SJCRH30 (cell line): Measurements from ENCODE around the gene MLXIPL. TPM values are rescaled to one million over a fixed set of nuclear protein-coding genes. Genes with fewer than 3 reads are reported as not detected.
A peak's percentile ranks its signal among the peaks of the same experiment; 100 is the strongest.
"Not testable (repeated sequence)": the region's sequence is repeated elsewhere in the genome, so short reads cannot be mapped to it uniquely, and the experiment has no call there.

ENCODE experiments used
- DNase-seq, 2 experiments: peaks; one replicate each; pipeline ENCODE4 v3.0.0-alpha.2; 2015 to 2020
- H3K27ac ChIP-seq: fragments of 250-450 bp; sonication (Bioruptor Pico); 2 replicates; pipeline ENCODE4 v1.5.1; 2020; ENCODE audit warnings: mild to moderate bottlenecking, moderate library complexity
- H3K27me3 ChIP-seq: fragments of 250-450 bp; sonication (Bioruptor Pico); 2 replicates; pipeline ENCODE4 v1.5.1; 2020; ENCODE audit warnings: mild to moderate bottlenecking, moderate library complexity
- H3K36me3 ChIP-seq: fragments of 250-450 bp; sonication (Bioruptor Pico); 2 replicates; pipeline ENCODE4 v1.5.1; 2020; ENCODE audit warnings: mild to moderate bottlenecking, moderate library complexity
- H3K4me1 ChIP-seq: fragments of 250-450 bp; sonication (Bioruptor Pico); 2 replicates; pipeline ENCODE4 v1.5.1; 2020; ENCODE audit warnings: mild to moderate bottlenecking, moderate library complexity
- H3K4me3 ChIP-seq: fragments of 250-450 bp; sonication (Bioruptor Pico); 2 replicates; pipeline ENCODE4 v1.5.1; 2020; ENCODE audit warnings: mild to moderate bottlenecking, moderate library complexity
- H3K9me3 ChIP-seq: fragments of 250-450 bp; sonication (Bioruptor Pico); replicated peaks from 2 replicates; pipeline ENCODE4 v1.5.1; 2020; ENCODE audit warnings: mild to moderate bottlenecking, moderate library complexity
- total RNA-seq: library from RNA; depleted of rRNA; stranded (reverse); fragments of >200 nt; shearing (Covaris generic); gene quantifications from 2 replicates; pipeline ENCODE4 v1.2.3, GENCODE V29; 2014; rRNA removed

The MLXIPL gene, protein sequence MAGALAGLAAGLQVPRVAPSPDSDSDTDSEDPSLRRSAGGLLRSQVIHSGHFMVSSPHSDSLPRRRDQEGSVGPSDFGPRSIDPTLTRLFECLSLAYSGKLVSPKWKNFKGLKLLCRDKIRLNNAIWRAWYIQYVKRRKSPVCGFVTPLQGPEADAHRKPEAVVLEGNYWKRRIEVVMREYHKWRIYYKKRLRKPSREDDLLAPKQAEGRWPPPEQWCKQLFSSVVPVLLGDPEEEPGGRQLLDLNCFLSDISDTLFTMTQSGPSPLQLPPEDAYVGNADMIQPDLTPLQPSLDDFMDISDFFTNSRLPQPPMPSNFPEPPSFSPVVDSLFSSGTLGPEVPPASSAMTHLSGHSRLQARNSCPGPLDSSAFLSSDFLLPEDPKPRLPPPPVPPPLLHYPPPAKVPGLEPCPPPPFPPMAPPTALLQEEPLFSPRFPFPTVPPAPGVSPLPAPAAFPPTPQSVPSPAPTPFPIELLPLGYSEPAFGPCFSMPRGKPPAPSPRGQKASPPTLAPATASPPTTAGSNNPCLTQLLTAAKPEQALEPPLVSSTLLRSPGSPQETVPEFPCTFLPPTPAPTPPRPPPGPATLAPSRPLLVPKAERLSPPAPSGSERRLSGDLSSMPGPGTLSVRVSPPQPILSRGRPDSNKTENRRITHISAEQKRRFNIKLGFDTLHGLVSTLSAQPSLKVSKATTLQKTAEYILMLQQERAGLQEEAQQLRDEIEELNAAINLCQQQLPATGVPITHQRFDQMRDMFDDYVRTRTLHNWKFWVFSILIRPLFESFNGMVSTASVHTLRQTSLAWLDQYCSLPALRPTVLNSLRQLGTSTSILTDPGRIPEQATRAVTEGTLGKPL
- 0.10 TPM in 1 of 2 replicates, not detected in the other for total RNA-seq

DNA sequence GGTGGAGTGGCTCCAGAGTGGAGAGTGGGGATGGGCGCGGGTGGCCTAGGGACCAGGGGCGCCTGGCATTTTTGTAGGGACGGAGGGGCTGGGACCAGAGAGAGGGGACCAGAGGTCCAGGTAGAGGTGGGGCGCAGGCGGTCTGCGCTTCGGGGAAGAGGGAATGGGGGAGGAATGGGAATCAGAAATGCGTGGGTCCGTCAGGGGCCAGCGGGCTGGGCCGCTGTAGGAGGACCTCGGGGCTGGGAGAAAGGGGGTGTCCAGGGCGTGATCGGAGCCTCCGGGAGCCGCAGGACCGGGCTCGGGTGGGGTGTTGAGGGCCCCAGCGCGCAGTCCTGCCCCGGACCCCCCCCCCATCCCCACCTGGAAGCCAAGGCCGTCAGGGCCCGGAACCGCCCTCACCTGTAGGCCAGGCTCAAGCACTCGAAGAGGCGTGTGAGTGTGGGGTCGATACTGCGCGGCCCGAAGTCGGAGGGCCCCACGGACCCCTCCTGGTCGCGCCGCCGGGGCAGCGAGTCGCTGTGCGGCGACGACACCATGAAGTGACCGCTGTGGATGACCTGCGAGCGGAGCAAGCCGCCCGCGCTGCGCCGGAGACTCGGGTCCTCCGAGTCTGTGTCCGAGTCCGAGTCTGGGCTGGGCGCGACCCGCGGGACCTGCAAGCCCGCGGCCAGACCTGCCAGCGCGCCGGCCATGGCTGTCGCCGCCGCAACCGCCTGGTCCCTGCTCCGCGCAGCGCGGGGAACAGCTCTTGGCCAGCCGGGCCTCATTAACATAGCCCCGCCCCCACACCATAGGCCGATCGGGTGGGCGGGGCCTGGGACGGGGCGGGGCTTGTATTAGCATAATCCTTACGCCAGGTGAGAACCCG is at the start of gene MLXIPL:
TSS of gene MLXIPL (minus strand) at position 725 of the 871 bp plus-strand sequence. CDS start at position 695, 30 bp downstream.
- no peaks in the 10 kb centered on the region for H3K27me3 ChIP-seq
- H3K36me3 ChIP-seq: no peaks in the 10 kb centered on the region

DNA sequence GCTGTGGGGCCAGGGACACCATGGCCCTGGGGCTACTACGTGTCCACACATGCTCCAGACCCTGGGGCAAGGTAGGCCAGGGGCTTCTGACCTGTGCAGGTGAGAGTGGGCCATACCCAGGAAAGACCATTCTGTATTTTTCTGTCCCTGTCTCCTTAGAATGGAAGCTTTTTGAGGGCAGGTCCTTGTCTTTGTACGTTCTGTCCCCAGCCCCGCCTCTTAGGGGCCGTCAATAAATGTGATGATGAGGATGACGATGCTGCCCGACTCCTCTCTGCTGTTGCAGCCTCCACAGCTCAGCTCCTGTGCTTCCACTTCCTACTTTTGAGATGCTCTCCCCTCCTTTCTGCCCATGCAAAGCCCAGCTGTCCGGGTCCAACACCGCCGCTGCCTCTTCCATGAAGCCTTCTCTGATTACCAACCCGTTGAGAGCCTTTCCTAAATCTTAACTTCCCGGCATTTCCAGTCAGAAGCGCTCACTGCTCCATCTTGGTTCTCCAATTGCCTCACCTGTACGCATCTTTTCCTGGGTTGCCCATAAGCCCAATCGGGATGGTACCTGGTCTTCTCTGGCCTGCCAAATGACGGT is 47.6 kb upstream of the MLXIPL start:
- no peak for DNase-seq
- Histone ChIP-seq H3K4me3 (no peak overlapping the region), H3K36me3 (no peaks in the 10 kb centered on the region), H3K4me1 (peaks cover 4% of the 10 kb centered on the region; the same call in 1 of the 2 replicates), H3K27ac (no peak overlapping the region), H3K27me3 (0 out of 2 replicates have a peak, but pooled peaks cover 7% of the 10 kb centered on the region), H3K9me3 (no peaks in the 10 kb centered on the region)

More for the DNA sequence above, at the start of gene MLXIPL:
- peaks cover 14% of the 10 kb centered on the region for H3K4me1 ChIP-seq
- H3K27ac ChIP-seq: no peak within 1 kb of the TSS
- no peak within 1 kb of the TSS for H3K4me3 ChIP-seq
- no peaks in the 10 kb centered on the region for H3K9me3 ChIP-seq
- DNase-seq: no peak

DNA sequence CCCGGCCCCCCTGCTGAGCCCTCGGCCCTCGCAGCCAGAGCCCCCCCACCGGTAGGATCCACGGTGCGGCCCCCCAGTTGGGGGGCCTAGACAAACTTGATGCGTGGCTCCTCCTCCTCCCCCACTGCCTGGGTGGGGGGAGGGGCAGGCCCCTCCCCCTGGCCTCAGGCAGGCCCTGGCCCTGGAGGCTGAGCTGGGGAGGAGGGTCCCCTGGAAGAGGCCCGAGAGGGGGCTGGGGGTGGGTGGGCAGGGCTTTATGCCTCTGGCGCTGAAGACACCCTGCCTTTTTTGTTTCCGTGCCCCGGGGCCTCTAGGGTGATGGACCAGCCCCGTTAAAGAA is 47.0 kb upstream of the MLXIPL start:
- H3K27ac ChIP-seq: no peak overlapping the region
- H3K36me3 ChIP-seq: no peaks in the 10 kb centered on the region
- peak overlapping the region; percentile 36 for H3K4me3 ChIP-seq
- H3K4me1 ChIP-seq: peaks cover 4% of the 10 kb centered on the region; the same call in 1 of the 2 replicates
- peaks cover 7% of the 10 kb centered on the region; the same call in 1 of the 2 replicates for H3K27me3 ChIP-seq
- H3K9me3 ChIP-seq: no peaks in the 10 kb centered on the region
- DNase-seq: peak in 1 of 2 experiments; percentile 40

DNA sequence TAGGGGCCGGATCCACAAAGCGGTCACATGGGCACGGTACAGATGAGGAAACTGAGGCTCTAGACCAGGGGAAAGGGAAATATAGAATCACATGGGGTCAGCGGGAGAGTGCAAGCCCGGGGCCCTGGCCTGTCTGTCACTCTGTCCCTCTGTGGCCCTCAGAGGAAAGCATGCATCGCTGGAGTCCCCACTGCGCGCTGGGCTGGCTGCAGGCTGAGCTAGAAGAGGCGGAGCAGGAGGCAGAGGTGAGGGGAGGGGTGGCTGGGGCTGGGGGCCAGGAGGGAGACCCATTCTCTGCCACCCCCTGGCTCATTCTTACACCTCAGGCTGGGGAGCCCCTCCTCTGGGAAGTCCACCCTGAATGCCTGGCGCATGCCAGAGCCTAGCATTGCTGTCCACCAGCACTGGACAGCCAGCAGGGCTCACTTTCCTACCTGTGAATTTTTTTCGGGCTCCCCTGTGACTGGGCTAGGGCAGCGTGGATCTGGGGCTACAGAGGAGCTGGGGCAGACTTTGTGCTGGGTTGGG is 45.6 kb upstream of the MLXIPL start:
- Histone ChIP-seq H3K4me1 (peaks cover 4% of the 10 kb centered on the region; the same call in 1 of the 2 replicates), H3K36me3 (no peaks in the 10 kb centered on the region), H3K27me3 (peaks cover 13% of the 10 kb centered on the region), H3K9me3 (no peaks in the 10 kb centered on the region), H3K27ac (no peak overlapping the region), H3K4me3 (no peak overlapping the region)
- DNase-seq: no peak

DNA sequence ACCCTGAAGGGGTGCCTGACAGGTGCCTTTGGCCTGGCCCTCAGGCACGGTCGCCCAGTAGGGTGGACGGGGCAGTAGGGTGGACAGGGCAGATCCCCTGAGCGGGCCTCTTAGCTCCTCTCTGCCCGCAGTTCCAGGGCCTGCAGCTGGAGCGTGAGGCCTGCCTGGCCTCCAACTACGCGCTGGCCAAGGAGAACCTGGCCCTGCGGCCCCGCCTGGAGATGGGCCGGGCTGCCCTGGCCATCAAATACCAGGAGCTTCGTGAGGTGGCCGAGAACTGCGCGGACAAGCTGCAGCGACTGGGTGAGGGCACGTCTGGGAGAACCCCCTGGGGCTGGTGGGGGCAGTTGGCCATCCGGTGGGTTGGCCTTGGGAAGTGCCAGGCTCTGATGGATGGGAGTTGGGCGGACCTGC is 45.0 kb upstream of the MLXIPL start:
- Histone ChIP-seq H3K4me1 (peaks cover 4% of the 10 kb centered on the region; the same call in 1 of the 2 replicates), H3K9me3 (no peaks in the 10 kb centered on the region), H3K27me3 (peaks cover 16% of the 10 kb centered on the region), H3K36me3 (no peaks in the 10 kb centered on the region), H3K4me3 (no peak overlapping the region), H3K27ac (no peak overlapping the region)
- DNase-seq: no peak

DNA sequence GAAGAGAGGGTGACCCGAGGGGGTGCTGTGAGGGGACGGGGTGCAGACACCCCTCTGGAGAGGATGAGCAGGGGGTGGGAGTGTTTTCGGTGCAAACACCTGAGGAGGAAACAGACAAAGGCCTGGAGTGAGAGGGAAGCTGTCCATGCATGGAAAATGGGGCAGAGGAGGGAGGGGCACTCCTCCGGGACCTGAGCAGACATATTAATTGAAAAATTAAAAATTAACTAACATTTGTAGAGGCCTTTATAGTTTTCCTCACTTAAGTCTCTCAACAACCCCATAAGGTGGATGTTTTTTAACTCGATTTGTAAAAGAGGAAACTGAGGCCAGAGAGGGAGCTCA is 44.5 kb upstream of the MLXIPL start:
- no peak overlapping the region for H3K4me3 ChIP-seq
- H3K27ac ChIP-seq: no peak overlapping the region
- peaks cover 4% of the 10 kb centered on the region; the same call in 1 of the 2 replicates for H3K4me1 ChIP-seq
- no peak for DNase-seq
- no peaks in the 10 kb centered on the region for H3K9me3 ChIP-seq
- H3K36me3 ChIP-seq: no peaks in the 10 kb centered on the region
- peaks cover 16% of the 10 kb centered on the region for H3K27me3 ChIP-seq

DNA sequence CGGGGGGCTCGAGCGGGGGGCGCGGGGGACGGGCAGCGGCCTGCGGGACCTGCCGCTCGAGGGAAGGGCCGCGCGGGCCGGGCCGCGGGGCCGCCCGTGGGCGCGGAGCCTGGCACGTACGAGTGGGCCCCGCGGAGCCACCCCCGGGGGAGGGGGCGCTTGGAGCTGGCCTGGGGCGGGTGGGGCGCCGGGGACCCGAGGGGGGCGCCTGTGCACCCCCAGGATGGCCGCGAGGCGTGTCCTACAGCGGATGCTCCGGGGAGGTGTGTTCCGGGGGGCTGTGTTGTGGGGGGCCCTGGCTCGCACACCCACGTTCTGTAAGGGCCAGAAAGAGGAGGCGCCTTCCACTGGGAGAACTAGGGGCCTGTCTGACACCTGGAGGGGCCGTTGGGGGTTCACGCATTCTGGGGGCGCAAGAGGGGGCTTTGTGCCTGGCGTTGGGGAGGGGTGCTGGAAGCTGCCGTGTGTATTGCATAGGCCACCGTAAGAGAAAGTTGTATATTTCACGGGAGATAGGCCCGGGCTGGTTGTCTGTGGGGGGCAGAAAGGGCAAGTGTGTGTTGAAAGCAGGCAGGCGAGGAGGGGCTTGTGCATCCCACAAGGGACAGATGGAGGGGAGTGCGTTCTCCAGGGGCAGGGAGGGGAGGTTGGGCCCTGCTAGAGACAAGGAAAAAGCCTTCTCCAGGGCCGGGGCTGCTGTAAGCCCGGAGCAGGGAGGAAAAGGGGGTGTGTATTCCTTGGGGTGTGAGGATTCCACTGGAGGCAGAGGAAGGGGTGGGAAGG is 44.0 kb upstream of the MLXIPL start:
- DNase-seq: peak; percentile 43 to 55
- Histone ChIP-seq H3K4me1 (peaks cover 4% of the 10 kb centered on the region; the same call in 1 of the 2 replicates), H3K27me3 (peaks cover 16% of the 10 kb centered on the region), H3K4me3 (peak overlapping the region; percentile 47), H3K9me3 (no peaks in the 10 kb centered on the region), H3K36me3 (no peaks in the 10 kb centered on the region), H3K27ac (no peak overlapping the region)

DNA sequence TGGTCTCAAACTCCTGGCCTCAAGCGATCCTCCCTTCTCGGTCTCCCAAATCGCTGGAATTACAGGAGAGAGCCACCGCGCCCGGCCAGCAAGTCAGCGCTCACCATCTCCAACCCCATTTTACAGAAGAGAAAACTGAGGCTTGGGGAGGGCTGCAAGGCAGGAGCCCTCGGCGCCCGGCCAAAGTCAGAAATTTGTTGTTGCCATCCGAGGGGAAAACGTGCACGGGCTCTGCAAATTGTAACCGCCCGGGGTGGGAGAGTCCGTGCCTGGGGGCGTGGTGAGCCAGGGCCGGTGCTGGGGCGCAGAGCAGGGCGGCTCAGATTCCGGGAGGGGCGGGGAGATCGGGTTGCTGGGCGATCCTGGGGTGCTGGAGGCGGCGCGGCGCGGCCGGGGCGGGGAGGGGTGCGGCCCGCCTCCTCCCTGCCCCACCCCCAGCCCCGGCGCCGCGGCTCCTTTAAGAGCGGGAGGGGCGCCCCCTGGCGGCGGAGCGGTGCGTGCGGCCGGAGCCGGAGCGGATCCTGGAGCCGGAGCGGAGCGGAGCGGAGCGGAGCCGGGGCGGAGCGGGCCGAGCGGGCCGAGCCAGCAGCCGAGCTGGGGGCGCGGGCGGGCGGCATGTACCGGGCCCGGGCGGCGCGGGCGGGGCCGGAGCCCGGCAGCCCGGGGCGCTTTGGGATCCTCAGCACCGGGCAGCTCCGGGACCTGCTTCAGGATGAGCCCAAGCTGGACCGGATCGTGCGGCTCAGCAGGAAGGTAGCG is 43.2 kb upstream of the MLXIPL start, which contains the start of gene VPS37D:
TSS of gene VPS37D (plus strand) at position 488 of the 759 bp plus-strand sequence. CDS start at position 616, 128 bp downstream.
- Histone ChIP-seq H3K4me3 (peak within 1 kb of the TSS; percentile 47), H3K4me1 (peaks cover 4% of the 10 kb centered on the region; the same call in 1 of the 2 replicates), H3K27ac (no peak within 1 kb of the TSS), H3K36me3 (no peaks in the 10 kb centered on the region), H3K9me3 (peaks cover 5% of the 10 kb centered on the region; the same call in 1 of the 2 replicates), H3K27me3 (peaks cover 16% of the 10 kb centered on the region)
- peak; percentile 93 to 96 for DNase-seq

DNA sequence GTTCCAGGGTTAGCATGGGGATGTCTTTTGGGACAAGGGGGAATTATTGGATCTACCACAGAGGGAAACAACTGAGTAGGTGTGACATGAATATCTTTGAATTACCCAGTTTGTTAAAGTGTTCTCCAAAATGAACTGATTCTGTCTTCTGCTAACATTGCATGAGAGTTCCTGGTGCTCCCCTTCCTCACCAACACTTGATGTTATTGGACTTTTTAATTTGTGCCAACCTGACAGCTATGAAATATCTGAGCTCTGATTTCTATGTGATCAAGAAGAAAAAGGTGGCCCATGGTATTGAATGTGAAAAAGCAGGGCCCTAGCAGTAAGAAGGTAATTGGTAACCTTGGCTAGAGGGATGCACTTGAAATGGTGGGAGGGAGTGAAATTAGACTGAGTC is 38.7 kb upstream of the MLXIPL start:
- Histone ChIP-seq H3K4me1 (no peaks in the 10 kb centered on the region), H3K9me3 (peaks cover 5% of the 10 kb centered on the region; the same call in 1 of the 2 replicates), H3K36me3 (no peaks in the 10 kb centered on the region), H3K27me3 (peaks cover 10% of the 10 kb centered on the region), H3K27ac (no peak overlapping the region), H3K4me3 (no peak overlapping the region)
- no peak for DNase-seq

DNA sequence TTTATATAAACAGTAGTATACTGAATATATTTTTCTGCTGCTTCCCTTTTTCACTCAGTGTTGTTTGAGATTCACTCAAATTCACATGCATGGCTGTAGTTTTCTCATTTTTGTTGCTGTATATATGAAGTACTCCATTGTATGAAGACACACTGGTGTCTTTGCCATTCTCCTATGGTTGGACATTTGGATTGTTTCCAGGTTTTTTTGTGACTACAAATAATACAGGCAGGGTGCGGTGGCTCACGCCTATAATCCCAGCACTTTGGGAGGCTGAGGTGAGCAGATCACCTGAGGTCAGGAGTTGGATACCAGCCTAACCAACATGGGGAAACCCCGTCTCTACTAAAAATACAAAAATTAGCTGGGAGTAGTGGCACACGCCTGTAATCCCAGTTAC is 36.3 kb upstream of the MLXIPL start:
- not testable (repeated sequence) for H3K27me3 ChIP-seq, H3K4me1 ChIP-seq, H3K9me3 ChIP-seq, H3K36me3 ChIP-seq, DNase-seq, H3K27ac ChIP-seq, H3K4me3 ChIP-seq

DNA sequence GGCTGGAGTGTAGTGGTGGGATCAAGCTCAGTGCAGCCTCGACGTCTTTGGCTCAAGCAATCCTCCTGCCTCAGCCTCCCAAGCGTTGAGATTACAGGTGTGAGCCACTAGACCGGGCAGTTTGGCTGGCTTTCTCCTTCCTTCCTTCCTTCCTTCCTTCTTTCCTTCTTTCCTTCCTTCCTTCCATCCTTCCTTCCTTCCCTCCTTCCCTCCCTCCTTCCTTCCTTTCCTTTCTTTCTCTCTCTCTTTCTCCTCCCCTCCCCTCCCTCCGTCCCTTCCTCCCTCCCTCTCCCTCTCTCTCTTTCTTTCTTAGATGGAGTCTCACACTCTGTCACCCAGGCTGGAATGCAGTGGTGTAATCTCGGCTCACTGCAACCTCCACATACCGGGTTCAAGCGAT is 35.7 kb upstream of the MLXIPL start:
- no peak for DNase-seq
- H3K27me3 ChIP-seq: 0 out of 2 replicates have a peak, but pooled peaks cover 4% of the 10 kb centered on the region
- no peaks in the 10 kb centered on the region for H3K36me3 ChIP-seq
- no peak overlapping the region for H3K4me3 ChIP-seq
- H3K4me1 ChIP-seq: no peaks in the 10 kb centered on the region
- H3K9me3 ChIP-seq: peaks cover 9% of the 10 kb centered on the region; the same call in 1 of the 2 replicates
- no peak overlapping the region for H3K27ac ChIP-seq

DNA sequence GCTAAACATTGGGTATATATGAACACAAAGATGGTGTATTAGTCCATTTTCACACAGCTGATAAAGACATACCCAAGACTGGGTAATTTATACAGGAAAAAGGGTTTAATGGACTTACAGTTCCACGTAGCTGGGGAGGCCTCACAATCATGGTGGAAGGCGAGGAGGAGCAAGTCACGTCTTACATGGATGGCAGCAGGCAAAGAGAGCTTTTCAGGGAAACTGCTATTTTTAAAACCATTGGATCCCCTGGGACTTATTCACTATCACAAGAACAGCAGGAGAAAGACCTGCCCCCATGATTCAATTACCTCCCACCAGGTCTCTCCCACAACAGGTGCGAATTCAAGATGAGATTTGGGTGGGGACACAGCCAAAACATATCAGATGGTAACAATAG is 31.0 kb upstream of the MLXIPL start:
- not testable (repeated sequence) for H3K4me3 ChIP-seq, H3K4me1 ChIP-seq, H3K36me3 ChIP-seq, H3K27ac ChIP-seq, H3K9me3 ChIP-seq, H3K27me3 ChIP-seq, DNase-seq
